Stromal cell of bone marrow (primary cell): ENCODE measurements around the gene EIF4EBP3.
A peak's percentile ranks its signal among the peaks of the same experiment; 100 is the strongest.

Experiments used
- DNase-seq: peaks from one replicate; pipeline ENCODE4 v3.0.0-alpha.2; 2012; ENCODE audit warnings: low read depth

Gene EIF4EBP3

GRCh38 chr5:140557136-140557805, 9.8 kb downstream of the EIF4EBP3 start, which contains the start of gene SRA1:
SRA1 (minus strand) TSS chr5:140557473; CDS start chr5:140557452, 21 bp downstream.
- DNase-seq: peak; percentile 79

GRCh38 chr5:140557965-140558364, 10.5 kb downstream of the EIF4EBP3 start:
- DNase-seq: no peak

- DNase-seq: no peak
Observed at GRCh38 chr5:140558542-140558941, 11.1 kb downstream of the EIF4EBP3 start.

- no peak for DNase-seq
Observed at GRCh38 chr5:140560227-140560626, 12.8 kb downstream of the EIF4EBP3 start.

- DNase-seq: no peak
Observed at GRCh38 chr5:140561753-140562523, 14.5 kb downstream of the EIF4EBP3 start.

- no peak for DNase-seq
Observed at GRCh38 chr5:140563596-140563995, 16.1 kb downstream of the EIF4EBP3 start.

- peak; percentile 99 for DNase-seq
Observed at GRCh38 chr5:140564196-140565023, 16.9 kb downstream of the EIF4EBP3 start, which contains the start of the genes APBB3 and SLC35A4. APBB3 (minus strand) TSS chr5:140564598; CDS start chr5:140564245, 353 bp downstream. SLC35A4 (plus strand) TSS chr5:140564828; CDS start chr5:140567170, 2,342 bp downstream.

- no peak for DNase-seq
Observed at GRCh38 chr5:140565024-140565779, 17.7 kb downstream of the EIF4EBP3 start.

GRCh38 chr5:140565780-140566095, 18.3 kb downstream of the EIF4EBP3 start:
- no peak for DNase-seq

GRCh38 chr5:140566665-140567064, 19.2 kb downstream of the EIF4EBP3 start:
- no peak for DNase-seq

GRCh38 chr5:140567136-140567818, 19.8 kb downstream of the EIF4EBP3 start:
- DNase-seq: no peak

- no peak for DNase-seq
Observed at GRCh38 chr5:140567871-140568270, 20.4 kb downstream of the EIF4EBP3 start.

GRCh38 chr5:140568443-140569063, 21.1 kb downstream of the EIF4EBP3 start:
- no peak for DNase-seq

- DNase-seq: no peak
Observed at GRCh38 chr5:140569197-140569596, 21.7 kb downstream of the EIF4EBP3 start.

- DNase-seq: no peak
Observed at GRCh38 chr5:140570058-140570457, 22.6 kb downstream of the EIF4EBP3 start.

- no peak for DNase-seq
Observed at GRCh38 chr5:140570488-140570887, 23.0 kb downstream of the EIF4EBP3 start.

- DNase-seq: no peak
Observed at GRCh38 chr5:140571105-140571504, 23.6 kb downstream of the EIF4EBP3 start.

GRCh38 chr5:140573683-140574082, 26.2 kb downstream of the EIF4EBP3 start:
- no peak for DNase-seq

- DNase-seq: no peak
Observed at GRCh38 chr5:140574165-140574564, 26.7 kb downstream of the EIF4EBP3 start.

GRCh38 chr5:140575309-140575708, 27.8 kb downstream of the EIF4EBP3 start:
- no peak for DNase-seq

GRCh38 chr5:140576776-140577201, 29.3 kb downstream of the EIF4EBP3 start:
- no peak for DNase-seq
